Activated naive CD8-positive, alpha-beta T cell treated with anti-CD3 and anti-CD28 coated beads for 36 hours (primary cell): ENCODE measurements around the gene NKPD1. TPM values are rescaled to one million over a fixed set of nuclear protein-coding genes. Genes with fewer than 3 reads are reported as not detected.

Experiments
- DNase-seq: peaks from one replicate; pipeline ENCODE4 v3.0.0; 2021
- H3K27ac Mint-ChIP-seq: one replicate; pipeline ENCODE4 v1.8.0; 2022; ENCODE audit warnings: mild to moderate bottlenecking, moderate library complexity, mixed read lengths
- H3K27me3 Mint-ChIP-seq: one replicate; pipeline ENCODE4 v1.8.0; 2022; ENCODE audit warnings: mild to moderate bottlenecking, mixed read lengths
- H3K36me3 Mint-ChIP-seq: one replicate; pipeline ENCODE4 v1.8.0; 2021; ENCODE audit warnings: mild to moderate bottlenecking, mixed read lengths
- H3K4me1 Mint-ChIP-seq: one replicate; pipeline ENCODE4 v1.8.0; 2021; ENCODE audit warnings: mixed read lengths
- H3K4me3 Mint-ChIP-seq: one replicate; pipeline ENCODE4 v1.8.0; 2022; ENCODE audit warnings: mild to moderate bottlenecking, moderate library complexity, mixed read lengths
- H3K9me3 Mint-ChIP-seq: one replicate; pipeline ENCODE4 v1.8.0; 2022; ENCODE audit warnings: mixed read lengths
- total RNA-seq, 2 experiments: library from RNA; stranded (reverse); gene quantifications; one replicate each; pipeline ENCODE4 v1.2.3, GENCODE V29; 2021

NKPD1 gene, protein sequence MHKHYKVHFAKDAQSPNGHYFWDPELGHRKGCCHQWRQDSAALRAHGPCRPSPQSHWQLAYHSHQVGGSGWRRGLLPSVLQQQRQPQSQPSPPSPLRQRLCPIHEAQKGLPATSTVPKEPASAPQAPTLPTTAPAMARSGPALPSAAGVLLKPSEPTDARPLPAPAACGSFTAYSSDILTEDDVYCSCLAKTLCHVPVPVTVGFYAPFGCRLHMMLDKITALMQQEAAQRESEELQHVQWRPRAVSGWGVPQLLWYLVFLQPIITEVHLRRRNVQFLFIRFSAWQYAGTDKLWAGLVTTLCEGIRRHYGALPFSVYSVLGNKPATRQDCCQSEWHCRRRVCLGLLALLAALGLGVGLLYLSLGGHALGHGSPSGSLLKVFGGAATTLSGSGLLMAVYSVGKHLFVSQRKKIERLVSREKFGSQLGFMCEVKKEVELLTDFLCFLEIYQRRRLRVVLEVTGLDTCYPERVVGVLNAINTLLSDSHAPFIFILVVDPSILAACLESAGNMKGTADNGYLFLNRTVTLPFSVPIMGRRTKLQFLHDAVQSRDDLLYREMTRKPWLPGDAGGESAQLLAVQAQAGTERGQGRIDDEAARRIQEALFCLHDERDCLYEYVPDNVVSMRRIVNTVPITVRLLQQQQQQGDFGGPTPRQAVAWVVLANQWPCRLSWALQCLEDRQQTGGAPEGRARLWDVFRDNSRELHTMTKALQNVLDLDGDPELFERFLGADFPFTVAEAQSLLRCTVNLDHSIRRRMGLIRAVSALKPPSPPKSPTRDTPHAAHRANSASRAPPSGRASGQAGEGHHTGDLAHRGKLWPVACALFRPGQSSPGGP
- total RNA-seq = under 1 TPM in 1 of 2 experiments, not detected in 1; 0.24 TPM

DNA sequence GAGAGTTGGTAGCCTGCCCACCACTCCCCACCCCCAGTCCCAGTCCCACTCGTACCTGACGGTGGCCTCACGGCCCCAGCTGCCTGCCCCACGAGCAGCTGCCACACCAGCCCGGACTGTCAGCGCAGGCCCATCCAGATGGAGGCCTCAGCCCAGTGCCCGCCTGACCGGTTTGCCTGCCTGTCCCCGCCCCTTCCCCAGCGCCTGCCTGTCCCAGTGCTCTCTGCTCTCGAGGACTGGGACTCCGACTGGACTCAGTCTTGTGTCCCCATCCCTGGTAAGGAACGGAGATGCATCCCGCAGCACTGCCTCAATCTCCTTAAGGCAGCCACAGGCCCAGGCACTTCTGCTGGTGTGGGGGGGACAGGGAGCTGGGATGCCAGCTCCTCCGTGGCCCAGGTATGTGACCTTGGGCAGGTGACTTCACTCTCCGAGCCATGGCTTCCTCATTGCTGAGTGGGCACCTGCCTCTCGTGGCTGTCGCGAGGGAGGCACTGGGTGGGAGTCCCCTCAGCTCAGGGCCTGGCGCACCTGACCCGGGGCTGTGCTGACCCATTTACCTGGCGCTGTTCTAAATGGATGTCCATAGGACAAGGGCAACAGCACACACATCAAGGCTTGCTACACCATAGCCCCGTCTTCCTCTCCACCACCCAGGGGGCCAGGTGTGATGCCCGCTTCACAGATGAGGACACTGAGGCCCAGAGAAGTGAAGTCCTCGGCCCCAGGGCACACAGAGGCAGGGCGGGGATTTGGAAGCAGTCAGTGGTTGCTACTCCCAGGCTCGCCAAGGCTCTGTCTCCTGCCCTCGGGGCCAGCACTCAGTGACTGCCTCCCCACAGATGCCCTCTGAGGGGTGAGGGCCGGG, at the start of gene NKPD1:
NKPD1 (minus strand) TSS at position 113 of the 868 bp plus-strand sequence. CDS start 832 bp downstream, outside the sequence.
- Mint-ChIP-seq H3K4me3 (no peak within 1 kb of the TSS), H3K27ac (no peak within 1 kb of the TSS), H3K27me3 (peaks cover 3% of the 10 kb centered on the region), H3K4me1 (peaks cover 11% of the 10 kb centered on the region), H3K36me3 (no peaks in the 10 kb centered on the region), H3K9me3 (no peaks in the 10 kb centered on the region)
- DNase-seq = no peak

DNA sequence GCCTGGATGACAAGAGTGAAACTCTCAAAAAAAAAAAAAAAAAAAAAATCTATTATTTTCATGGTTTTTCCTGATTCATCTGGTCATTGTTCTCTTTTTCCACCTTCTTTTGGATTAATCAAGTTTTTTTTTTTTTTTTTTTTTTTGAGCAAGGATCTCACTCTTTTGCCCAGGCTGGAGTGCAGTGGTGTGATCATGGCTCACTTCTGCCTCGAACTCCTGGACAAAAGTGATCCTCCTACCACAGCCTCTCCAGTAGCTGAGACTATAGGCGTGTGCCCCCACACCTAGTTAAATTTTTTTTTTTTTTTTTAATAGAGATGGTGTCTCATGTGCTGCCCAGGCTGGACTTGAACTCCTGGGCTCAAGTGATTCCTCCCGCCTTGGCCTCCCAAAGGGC, 45.5 kb upstream of the NKPD1 start:
- H3K27ac Mint-ChIP-seq = no peak overlapping the region
- H3K4me3 Mint-ChIP-seq = no peak overlapping the region
- H3K27me3 Mint-ChIP-seq = peaks cover 7% of the 10 kb centered on the region
- H3K9me3 Mint-ChIP-seq = no peaks in the 10 kb centered on the region
- no peaks in the 10 kb centered on the region for H3K36me3 Mint-ChIP-seq
- no peak for DNase-seq
- peaks cover 2% of the 10 kb centered on the region for H3K4me1 Mint-ChIP-seq

DNA sequence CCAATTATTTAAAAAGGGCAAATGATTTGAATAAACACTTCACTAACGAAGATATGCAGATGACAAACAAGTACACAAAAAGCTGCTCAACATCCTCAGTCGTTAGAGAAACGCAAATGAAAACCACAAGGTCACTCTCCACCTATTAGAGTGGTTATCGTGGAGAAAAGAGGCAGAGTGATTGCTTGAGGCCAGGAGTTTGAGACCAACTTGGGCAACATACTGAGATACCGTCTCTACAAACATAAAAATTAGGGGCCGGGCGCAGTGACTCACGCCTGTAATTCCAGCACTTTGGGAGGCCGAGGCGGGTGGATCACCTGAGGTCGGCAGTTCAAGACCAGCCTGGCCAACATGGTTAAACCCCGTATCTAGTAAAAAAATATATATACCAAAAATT, 45.0 kb upstream of the NKPD1 start:
- no peaks in the 10 kb centered on the region for H3K4me1 Mint-ChIP-seq
- no peaks in the 10 kb centered on the region for H3K36me3 Mint-ChIP-seq
- H3K27ac Mint-ChIP-seq = no peak overlapping the region
- H3K9me3 Mint-ChIP-seq = no peaks in the 10 kb centered on the region
- no peak for DNase-seq
- H3K4me3 Mint-ChIP-seq = no peak overlapping the region
- H3K27me3 Mint-ChIP-seq = peaks cover 2% of the 10 kb centered on the region

DNA sequence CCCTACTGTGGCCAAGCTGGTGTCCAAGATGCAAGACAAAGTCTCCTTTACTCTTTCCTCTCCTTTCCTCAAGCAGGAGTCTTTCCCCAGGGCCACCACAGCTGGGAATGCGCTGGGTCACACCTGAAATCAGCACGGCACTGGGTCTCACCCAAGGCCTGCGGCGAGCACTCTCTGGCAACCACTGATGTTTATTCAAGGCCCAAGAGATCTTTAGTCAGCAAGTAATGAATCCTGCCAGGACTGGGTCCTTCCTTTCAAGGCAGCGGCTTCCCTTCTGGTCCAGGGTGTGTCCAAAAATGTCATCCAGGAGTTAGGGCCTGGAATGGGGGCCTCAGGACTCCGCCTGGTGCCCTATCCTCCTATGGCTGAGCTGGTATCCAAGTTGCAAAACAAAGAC, 41.9 kb upstream of the NKPD1 start:
- H3K27ac Mint-ChIP-seq = no peak overlapping the region
- no peaks in the 10 kb centered on the region for H3K4me1 Mint-ChIP-seq
- DNase-seq = no peak
- H3K36me3 Mint-ChIP-seq = no peaks in the 10 kb centered on the region
- H3K27me3 Mint-ChIP-seq = no peaks in the 10 kb centered on the region
- H3K9me3 Mint-ChIP-seq = no peaks in the 10 kb centered on the region
- no peak overlapping the region for H3K4me3 Mint-ChIP-seq

DNA sequence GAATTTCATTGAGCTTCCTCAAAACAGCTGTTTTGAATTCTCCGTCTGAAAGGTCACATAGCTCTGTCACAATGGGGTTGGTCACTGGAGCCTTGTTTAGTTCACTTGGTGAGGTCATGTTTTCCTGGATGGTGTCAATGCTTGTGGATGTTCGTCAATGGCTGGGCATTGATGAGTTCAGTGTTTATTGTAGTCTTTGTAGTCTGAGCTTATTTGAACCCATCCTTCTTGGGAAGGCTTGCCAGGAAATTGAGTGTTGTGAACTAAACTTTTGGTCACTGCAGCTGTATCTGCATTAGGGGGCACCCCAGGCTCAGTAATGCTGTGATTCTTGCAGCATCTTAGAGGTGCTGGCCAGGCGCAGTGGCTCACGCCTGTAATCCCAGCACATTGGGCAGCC, 39.8 kb upstream of the NKPD1 start:
- Mint-ChIP-seq H3K27me3 (no peaks in the 10 kb centered on the region), H3K9me3 (no peaks in the 10 kb centered on the region), H3K4me3 (no peak overlapping the region), H3K36me3 (no peaks in the 10 kb centered on the region), H3K27ac (no peak overlapping the region), H3K4me1 (no peaks in the 10 kb centered on the region)
- no peak for DNase-seq

DNA sequence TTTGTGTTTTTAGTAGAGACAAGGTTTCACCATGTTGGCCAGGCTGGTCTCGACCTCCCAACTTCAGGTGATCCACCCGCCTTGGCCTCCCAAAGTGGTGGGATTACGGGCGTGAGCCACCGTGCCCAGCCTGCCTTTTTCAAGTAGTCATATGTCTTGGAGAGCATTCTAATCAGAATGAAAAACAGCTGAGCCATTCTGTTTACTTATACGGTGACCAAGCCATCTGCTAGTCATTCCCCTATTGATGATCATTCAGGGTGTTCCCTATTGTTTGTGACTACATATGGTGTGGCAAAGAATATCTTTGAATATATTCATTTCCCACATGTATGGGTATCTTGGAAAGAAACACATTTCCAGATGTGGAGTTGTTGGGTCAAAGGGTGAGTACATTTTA, 35.0 kb upstream of the NKPD1 start:
- no peak overlapping the region for H3K27ac Mint-ChIP-seq
- no peak overlapping the region for H3K4me3 Mint-ChIP-seq
- DNase-seq = no peak
- H3K36me3 Mint-ChIP-seq = no peaks in the 10 kb centered on the region
- no peaks in the 10 kb centered on the region for H3K27me3 Mint-ChIP-seq
- no peaks in the 10 kb centered on the region for H3K4me1 Mint-ChIP-seq
- no peaks in the 10 kb centered on the region for H3K9me3 Mint-ChIP-seq

DNA sequence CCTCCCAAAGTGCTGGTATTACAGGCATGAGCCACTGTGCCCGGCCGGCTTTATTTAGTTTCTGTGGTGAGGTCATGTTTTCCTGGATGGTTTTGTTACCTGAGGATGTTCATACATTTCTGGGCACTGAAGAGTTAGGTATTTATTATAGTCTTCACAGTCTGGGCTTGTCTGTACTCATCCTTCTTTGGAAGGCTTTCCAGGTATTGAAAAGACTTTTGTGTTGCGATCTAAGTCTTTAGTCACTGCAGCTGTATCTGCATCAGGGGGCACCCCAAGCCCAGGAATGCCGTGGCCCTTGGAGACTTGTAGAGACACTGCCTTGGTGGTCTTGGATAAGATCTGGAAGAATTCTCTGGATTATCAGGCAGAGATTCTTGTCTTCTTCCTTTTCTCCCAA, 30.6 kb upstream of the NKPD1 start:
- Mint-ChIP-seq H3K4me1 (peaks cover 4% of the 10 kb centered on the region), H3K4me3 (no peak overlapping the region), H3K36me3 (no peaks in the 10 kb centered on the region), H3K27me3 (no peaks in the 10 kb centered on the region), H3K27ac (no peak overlapping the region), H3K9me3 (no peaks in the 10 kb centered on the region)
- no peak for DNase-seq

DNA sequence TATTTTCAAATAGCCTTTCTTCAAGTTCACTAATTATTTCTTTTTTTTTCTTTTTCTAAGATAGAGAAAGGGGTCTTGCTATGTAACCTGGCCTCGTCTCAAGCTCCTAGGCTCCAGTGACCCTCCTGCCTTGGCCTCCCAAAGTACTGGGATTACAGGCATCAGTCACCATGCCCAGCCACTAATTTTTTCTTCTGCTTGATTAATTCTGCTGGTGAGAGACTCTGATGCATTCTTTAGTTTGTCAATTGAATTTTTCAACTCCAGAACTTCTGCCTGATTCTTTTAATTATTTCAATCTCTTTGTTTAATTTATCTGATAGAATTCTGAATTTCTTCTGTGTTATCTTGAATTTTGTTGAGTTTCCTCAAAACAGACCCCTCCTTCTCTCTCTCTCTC, 29.2 kb upstream of the NKPD1 start:
- Mint-ChIP-seq H3K27me3 (no peaks in the 10 kb centered on the region), H3K4me3 (no peak overlapping the region), H3K4me1 (peaks cover 5% of the 10 kb centered on the region), H3K36me3 (no peaks in the 10 kb centered on the region), H3K9me3 (no peaks in the 10 kb centered on the region), H3K27ac (no peak overlapping the region)
- no peak for DNase-seq

DNA sequence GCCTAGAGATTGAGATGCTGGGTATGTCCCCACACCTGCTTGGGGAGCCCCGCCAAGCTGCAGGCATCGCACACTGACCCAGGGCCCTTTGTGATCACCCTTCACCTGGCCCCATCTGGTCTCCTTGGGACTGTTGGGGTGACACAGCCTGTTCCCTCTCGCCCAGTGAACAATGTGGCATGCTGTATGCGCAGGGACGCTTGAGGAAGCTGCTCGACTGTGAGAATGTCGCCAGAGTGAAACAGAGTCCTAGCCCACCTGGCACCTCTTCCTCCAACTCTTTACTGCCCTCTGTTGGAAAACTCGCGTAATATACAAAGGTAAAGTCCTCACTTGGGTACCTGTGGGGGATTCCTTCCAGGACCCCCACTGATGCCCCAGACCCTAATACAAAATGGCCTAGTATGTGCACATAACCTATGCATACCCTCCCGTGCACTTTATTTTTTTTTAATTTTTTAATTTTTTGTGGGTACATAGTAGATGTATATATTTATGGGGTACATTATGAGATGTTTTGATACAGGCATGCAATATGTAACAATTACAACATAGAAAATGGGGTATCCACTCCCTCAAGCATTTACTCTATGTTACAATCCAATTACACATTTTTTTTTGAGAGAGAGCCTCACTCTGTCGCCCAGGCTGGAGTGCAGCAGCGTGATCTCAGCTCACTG, 26.8 kb upstream of the NKPD1 start:
- Mint-ChIP-seq H3K9me3 (no peaks in the 10 kb centered on the region), H3K4me1 (peaks cover 10% of the 10 kb centered on the region), H3K27me3 (no peaks in the 10 kb centered on the region), H3K4me3 (no peak overlapping the region), H3K27ac (no peak overlapping the region), H3K36me3 (no peaks in the 10 kb centered on the region)
- DNase-seq = no peak

DNA sequence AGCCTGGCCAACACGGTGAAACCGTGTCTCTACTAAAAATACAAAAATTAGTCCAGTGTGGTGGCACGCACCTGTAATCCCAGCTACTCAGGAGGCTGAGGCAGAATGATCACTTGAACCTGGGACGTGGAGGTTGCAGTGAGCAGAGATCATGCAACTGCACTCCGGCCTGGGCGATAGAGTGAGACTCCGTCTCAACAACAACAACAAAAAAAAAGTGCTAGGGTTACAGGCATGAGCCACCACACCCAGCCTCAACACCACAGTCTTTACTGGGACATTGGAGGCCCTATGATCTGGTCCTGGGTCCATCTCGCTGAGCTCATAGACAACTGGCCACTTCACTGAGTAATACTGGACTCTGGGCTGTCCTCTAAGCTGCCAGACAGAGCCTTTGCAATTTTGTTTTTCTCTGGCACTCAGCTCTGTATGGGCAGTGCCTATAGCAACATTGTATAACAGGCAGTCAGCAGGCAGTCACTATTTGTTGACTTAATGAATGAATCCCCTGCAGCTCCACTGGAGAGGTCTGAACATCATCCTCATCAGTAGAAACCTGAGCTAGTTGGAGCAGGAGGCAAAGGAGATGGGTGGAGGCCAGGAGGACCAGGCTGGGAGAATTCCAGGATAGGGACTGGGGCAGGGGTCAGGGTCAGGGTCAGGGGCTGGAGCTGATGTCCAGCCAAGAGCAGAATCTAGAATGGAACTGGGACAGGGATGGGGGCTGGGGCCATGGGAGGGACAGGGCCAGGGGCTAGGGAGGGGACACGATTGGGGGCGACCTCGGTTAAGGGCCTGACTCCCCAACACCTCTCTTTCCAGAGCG, 25.9 kb upstream of the NKPD1 start:
- Mint-ChIP-seq H3K9me3 (no peaks in the 10 kb centered on the region), H3K36me3 (no peaks in the 10 kb centered on the region), H3K4me3 (no peak overlapping the region), H3K27me3 (no peaks in the 10 kb centered on the region), H3K4me1 (peaks cover 10% of the 10 kb centered on the region), H3K27ac (no peak overlapping the region)
- DNase-seq = no peak

DNA sequence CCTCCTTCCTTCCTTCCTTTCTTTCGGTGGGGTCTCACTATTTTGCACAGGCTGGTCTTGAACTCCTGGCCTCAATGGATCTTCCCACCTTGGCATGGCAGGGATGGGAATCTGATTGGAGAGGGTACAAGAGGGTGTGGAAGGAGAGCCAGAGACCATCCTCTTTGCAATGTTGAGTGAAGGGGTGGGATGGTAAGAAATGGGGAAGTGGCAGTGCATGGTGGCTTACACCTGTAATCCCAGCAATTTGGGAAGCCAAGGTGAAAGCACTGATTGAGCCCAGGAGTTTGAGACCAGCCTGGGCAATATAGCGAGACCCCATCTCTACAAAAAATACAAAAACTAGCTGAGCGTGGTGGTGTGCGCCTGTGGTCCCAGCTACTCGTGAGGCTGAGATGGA, 23.3 kb upstream of the NKPD1 start:
- H3K36me3 Mint-ChIP-seq = peaks cover 2% of the 10 kb centered on the region
- H3K27me3 Mint-ChIP-seq = no peaks in the 10 kb centered on the region
- H3K27ac Mint-ChIP-seq = no peak overlapping the region
- DNase-seq = no peak
- no peaks in the 10 kb centered on the region for H3K9me3 Mint-ChIP-seq
- peaks cover 18% of the 10 kb centered on the region for H3K4me1 Mint-ChIP-seq
- no peak overlapping the region for H3K4me3 Mint-ChIP-seq

DNA sequence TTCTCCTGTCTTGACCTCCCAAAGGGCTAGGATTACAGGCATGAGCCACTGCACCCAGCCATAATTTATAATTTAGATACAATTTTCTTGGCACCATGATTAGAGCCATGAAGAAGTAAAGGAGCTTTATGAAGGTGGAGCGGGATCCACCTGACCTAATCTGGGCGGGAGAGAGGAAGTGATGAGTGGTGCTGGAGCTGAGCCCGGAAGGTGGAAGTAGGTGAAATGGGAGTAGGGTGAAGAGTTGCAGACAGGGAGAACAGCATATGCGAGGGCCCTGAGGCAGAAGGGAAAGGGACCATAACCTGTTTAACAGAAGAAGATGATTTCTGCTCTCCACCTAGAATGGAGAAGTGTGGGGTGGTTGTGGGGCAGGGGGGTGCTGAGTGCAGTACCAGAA, 22.0 kb upstream of the NKPD1 start:
- Mint-ChIP-seq H3K4me1 (peaks cover 18% of the 10 kb centered on the region), H3K27ac (no peak overlapping the region), H3K9me3 (no peaks in the 10 kb centered on the region), H3K4me3 (no peak overlapping the region), H3K27me3 (no peaks in the 10 kb centered on the region), H3K36me3 (peaks cover 2% of the 10 kb centered on the region)
- DNase-seq = no peak

DNA sequence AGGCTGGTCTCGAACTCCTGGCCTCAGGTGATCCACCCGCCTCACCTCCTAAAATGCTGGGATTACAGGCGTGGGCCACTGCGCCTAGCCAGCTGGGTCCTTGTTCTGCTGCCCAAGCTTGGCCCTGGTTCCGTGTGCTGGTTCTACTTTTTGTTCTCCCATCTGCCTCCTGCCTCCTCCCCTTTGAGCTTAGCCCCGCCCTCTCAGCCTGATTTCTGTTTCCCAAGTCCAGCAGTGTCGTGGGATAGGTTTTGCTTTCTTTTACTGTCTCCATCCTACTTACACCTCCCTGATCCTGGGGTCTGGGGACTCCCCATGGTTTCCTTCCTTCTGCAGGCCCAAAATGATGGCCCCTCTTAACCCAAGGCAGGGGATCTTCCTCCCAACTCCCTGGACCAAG, 20.2 kb upstream of the NKPD1 start:
- H3K27ac Mint-ChIP-seq = peak overlapping the region; percentile 52
- no peak for DNase-seq
- H3K9me3 Mint-ChIP-seq = no peaks in the 10 kb centered on the region
- peaks cover 15% of the 10 kb centered on the region for H3K4me1 Mint-ChIP-seq
- H3K36me3 Mint-ChIP-seq = peaks cover 2% of the 10 kb centered on the region
- no peaks in the 10 kb centered on the region for H3K27me3 Mint-ChIP-seq
- peak overlapping the region; percentile 48 for H3K4me3 Mint-ChIP-seq

DNA sequence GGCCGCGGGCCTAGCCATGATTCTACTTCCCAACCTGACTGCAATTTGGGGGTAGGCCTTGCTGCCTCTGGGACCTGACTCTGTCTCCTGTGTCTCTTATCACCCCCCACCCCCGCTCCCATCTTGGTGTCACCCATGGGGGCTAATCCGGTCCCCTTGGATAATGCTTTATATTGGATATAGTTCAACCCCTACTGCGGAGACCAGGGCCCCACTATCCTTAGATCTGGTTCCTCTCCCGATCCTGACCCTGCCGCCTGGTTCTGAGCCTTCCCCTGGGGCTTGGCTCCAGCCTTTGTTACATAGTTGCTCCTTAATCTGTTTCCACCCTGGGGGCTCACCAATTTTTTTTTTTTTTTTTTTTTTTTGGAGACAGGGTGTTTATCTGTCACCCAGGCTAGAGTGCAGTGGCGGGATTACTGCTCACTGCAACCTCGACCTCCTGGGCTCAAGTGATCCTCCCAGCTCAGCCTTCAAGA, 19.1 kb upstream of the NKPD1 start:
- Mint-ChIP-seq H3K4me3 (peak overlapping the region; percentile 76), H3K27ac (peak overlapping the region; percentile 60), H3K36me3 (peaks cover 2% of the 10 kb centered on the region), H3K27me3 (no peaks in the 10 kb centered on the region), H3K9me3 (no peaks in the 10 kb centered on the region), H3K4me1 (peaks cover 14% of the 10 kb centered on the region)
- no peak for DNase-seq
